ENCODE measurements around the gene LIX1. TPM values are rescaled to one million over a fixed set of nuclear protein-coding genes. Genes with fewer than 3 reads are reported as not detected.
"Not testable (repeated sequence)": the region's sequence is repeated elsewhere in the genome, so short reads cannot be mapped to it uniquely, and the experiment has no call there.

LIX1 gene
- total RNA-seq, 2 donors from 2014 or later: 0.61 TPM; not detected in 1

DNA sequence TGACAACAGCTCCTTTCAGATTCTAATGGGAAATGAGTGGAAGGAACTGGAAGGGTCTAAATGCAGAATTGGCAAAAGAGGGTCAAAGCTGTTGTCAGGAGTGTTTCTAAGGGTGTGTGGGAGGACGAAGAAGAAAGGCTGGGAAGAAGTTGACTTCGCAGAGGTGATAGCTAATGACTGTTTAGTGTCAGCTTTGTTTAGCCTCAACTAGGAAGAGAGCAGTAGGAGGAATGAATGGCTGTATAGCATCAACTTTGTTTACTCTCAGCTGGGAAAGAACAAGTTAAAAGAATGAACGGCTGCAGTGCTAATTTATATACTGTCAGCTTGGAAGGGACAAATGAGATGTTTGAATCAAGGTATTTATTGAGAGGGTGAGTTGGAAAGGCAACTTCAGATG is 5.9 kb upstream of the LIX1 start:
- Histone ChIP-seq H3K9ac (ENCODE audit: low read depth in 2 of 2, low read length in 2 of 2) (no peak overlapping the region), H3K27me3 (no peaks in the 10 kb centered on the region), H3K4me1 (no peaks in the 10 kb centered on the region), H3K36me3 (no peaks in the 10 kb centered on the region), H3K9me3 (no peaks in the 10 kb centered on the region), H3K27ac (no peak overlapping the region), H3K4me3 (no peak overlapping the region)
- intact Hi-C loops (cut with DNase I): loop anchor here (10.0 kb wide), 1 partner anchor 153 kb away; no protein-coding TSS in a partner anchor
- no peak for DNase-seq
- TF ChIP-seq, protein P1, sequence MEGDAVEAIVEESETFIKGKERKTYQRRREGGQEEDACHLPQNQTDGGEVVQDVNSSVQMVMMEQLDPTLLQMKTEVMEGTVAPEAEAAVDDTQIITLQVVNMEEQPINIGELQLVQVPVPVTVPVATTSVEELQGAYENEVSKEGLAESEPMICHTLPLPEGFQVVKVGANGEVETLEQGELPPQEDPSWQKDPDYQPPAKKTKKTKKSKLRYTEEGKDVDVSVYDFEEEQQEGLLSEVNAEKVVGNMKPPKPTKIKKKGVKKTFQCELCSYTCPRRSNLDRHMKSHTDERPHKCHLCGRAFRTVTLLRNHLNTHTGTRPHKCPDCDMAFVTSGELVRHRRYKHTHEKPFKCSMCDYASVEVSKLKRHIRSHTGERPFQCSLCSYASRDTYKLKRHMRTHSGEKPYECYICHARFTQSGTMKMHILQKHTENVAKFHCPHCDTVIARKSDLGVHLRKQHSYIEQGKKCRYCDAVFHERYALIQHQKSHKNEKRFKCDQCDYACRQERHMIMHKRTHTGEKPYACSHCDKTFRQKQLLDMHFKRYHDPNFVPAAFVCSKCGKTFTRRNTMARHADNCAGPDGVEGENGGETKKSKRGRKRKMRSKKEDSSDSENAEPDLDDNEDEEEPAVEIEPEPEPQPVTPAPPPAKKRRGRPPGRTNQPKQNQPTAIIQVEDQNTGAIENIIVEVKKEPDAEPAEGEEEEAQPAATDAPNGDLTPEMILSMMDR (IDR thresholded peaks at IDR 0.05): no peak

DNA sequence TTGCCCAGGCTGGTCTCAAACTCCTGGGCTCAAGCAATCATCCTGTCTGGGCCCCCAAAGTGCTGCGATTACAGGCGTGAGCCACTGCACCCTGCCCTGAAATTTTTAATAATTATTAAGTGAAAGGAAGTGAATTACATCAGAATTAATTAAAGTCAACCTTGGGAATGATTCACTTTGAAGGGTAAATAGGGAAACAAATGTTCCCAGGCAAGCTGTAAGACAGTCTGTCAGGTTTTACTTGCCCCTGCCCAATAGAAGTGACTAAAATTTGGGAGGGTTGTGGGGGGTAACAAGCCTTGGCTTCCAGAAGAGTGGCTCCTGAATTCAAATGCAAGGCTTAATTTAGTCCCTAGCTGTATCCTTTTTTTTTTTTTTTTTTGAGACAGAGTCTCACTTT is 1.3 kb upstream of the LIX1 start:
- Histone ChIP-seq H3K4me3 (no peak overlapping the region), H3K9me3 (no peaks in the 10 kb centered on the region), H3K9ac (ENCODE audit: low read depth in 2 of 2, low read length in 2 of 2) (no peak overlapping the region), H3K4me1 (no peaks in the 10 kb centered on the region), H3K27ac (no peak overlapping the region), H3K36me3 (no peaks in the 10 kb centered on the region), H3K27me3 (no peaks in the 10 kb centered on the region)
- intact Hi-C loops (cut with DNase I): loop anchor here (5.0 to 10.0 kb wide), 2 partner anchors 96 to 149 kb away; no protein-coding TSS in a partner anchor
- no peak for DNase-seq
- TF ChIP-seq, protein P1 (IDR thresholded peaks at IDR 0.05): no peak

DNA sequence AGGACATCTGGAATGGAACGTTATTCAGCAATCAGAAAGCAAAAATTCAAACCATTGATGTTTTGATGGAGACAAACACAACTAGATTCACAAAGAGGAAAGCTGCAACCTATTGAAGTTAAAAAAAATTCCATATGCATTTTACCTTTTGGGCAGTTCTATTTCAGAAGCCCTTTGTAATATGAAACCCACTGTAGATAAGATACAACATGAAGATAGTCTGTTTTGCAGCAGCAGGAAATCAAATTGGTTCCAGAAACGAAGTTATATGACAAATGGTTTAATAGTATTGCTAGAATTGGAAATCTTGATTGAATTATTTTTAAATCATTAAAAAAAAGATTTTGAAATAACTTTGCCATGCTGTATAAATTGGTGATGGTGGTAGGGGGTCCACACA is 872 bp downstream of the LIX1 start:
- Histone ChIP-seq H3K4me1 (no peaks in the 10 kb centered on the region), H3K27ac (no peak overlapping the region), H3K4me3 (no peak overlapping the region), H3K9me3 (no peaks in the 10 kb centered on the region), H3K9ac (ENCODE audit: low read depth in 2 of 2, low read length in 2 of 2) (no peak overlapping the region), H3K27me3 (no peaks in the 10 kb centered on the region), H3K36me3 (no peaks in the 10 kb centered on the region)
- TF ChIP-seq, protein P1 (IDR thresholded peaks at IDR 0.05): no peak
- no peak for DNase-seq
- intact Hi-C loops (cut with DNase I): loop anchor here (5.0 to 10.0 kb wide), 2 partner anchors 94 to 147 kb away; no protein-coding TSS in a partner anchor

DNA sequence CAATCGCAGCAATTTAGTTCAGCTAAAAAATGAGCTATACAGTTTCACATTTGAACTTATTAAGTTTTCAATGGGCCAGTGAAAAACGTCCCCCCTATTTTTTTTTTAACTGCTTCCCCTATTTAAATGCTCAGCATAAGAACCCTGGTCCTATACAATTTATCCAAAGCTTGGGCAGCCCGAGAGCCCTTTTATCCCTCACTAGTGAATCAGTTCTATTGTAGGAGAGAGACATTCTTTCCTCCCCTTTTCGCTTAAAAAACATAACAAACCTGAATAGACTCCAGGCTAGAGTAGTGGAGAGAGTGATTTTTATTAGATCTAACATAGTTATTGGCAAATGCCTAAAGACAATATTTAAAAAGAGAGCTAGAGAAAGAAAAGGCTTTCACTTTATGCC is 1.4 kb downstream of the LIX1 start:
- H3K4me3 ChIP-seq: no peak overlapping the region
- H3K9me3 ChIP-seq: no peaks in the 10 kb centered on the region
- H3K36me3 ChIP-seq: no peaks in the 10 kb centered on the region
- intact Hi-C loops (cut with DNase I): loop anchor here (5.0 to 10.0 kb wide), 2 partner anchors 94 to 146 kb away; no protein-coding TSS in a partner anchor
- no peaks in the 10 kb centered on the region for H3K27me3 ChIP-seq
- DNase-seq: no peak
- no peaks in the 10 kb centered on the region for H3K4me1 ChIP-seq
- H3K9ac ChIP-seq (ENCODE audit: low read depth in 2 of 2, low read length in 2 of 2): no peak overlapping the region
- no peak overlapping the region for H3K27ac ChIP-seq
- TF ChIP-seq, protein P1 (IDR thresholded peaks at IDR 0.05): no peak

DNA sequence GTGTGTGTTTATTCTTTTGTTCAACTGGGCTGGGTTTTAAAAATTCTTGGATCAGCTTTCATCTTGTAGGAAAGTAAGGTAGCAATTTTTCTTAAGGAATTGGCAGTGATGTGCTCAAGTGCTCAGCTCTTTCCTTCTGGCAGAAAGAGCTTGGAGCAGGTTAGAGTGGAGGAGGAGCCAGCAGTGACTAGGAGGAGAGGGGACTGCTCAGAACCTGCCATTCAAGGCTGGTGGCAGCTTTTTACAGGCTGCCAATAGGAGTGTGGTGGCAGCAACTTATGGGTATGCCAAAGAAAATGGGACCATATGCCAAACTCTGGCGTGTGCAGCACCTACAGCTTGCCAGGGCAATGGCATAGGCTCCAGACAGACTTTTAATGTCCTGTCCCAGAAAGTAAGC is 2.2 kb downstream of the LIX1 start:
- intact Hi-C loops (cut with DNase I): loop anchor here (5.0 to 10.0 kb wide), 2 partner anchors 93 to 145 kb away; no protein-coding TSS in a partner anchor
- not testable (repeated sequence) for H3K9ac ChIP-seq (ENCODE audit: low read depth in 2 of 2, low read length in 2 of 2); DNase-seq; H3K27me3 ChIP-seq; H3K4me3 ChIP-seq; H3K9me3 ChIP-seq; H3K4me1 ChIP-seq; H3K36me3 ChIP-seq; H3K27ac ChIP-seq

DNA sequence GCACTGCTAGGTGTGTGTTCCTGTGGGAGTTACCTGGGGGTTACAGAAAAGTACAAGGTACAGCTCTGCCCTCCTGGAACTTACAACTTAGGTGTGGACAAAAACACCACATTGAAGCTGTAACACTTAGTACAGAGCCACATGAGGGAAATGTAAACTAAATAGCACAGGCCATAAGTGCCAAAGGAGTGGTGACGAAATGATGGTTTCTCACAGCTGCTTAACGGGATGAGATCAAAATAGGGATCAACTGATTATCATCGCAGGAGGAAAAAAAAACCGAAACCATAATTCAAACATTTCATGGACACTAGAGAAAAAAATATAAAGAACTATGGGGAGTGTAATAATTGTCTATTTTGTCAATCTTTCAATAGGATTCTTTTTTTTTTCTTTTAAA is 5.9 kb downstream of the LIX1 start:
- Histone ChIP-seq H3K9ac (ENCODE audit: low read depth in 2 of 2, low read length in 2 of 2) (no peak overlapping the region), H3K27ac (no peak overlapping the region), H3K27me3 (no peaks in the 10 kb centered on the region), H3K36me3 (no peaks in the 10 kb centered on the region), H3K4me1 (no peaks in the 10 kb centered on the region), H3K9me3 (no peaks in the 10 kb centered on the region), H3K4me3 (no peak overlapping the region)
- no peak for DNase-seq
- TF ChIP-seq, protein P1 (IDR thresholded peaks at IDR 0.05): no peak
- intact Hi-C loops (cut with DNase I): no loop called here

Data from colonic mucosa (tissue), 4 donors.